OCI-LY1 (cell line): ENCODE measurements around the gene CACNB2.

ENCODE experiments used
- H2AFZ ChIP-seq: fragments of 200-600 bp; sonication (generic), shearing (Covaris generic); 2 replicates; pipeline ENCODE4 v1.6.0; 2014; ENCODE audit warnings: antibody characterized with exemption, mild to moderate bottlenecking, low read length
- H3F3A ChIP-seq: fragments of 200-600 bp; sonication (generic), shearing (Covaris generic); 2 replicates; pipeline ENCODE4 v1.6.0; 2014; ENCODE audit warnings: mild to moderate bottlenecking, antibody characterized with exemption, low read length, moderate library complexity; ENCODE audit not compliant: insufficient read depth
- H3K27ac ChIP-seq: fragments of 200-600 bp; sonication (generic); 2 replicates; pipeline ENCODE4 v1.5.1; 2014; ENCODE audit warnings: low read length, mixed run types, mild to moderate bottlenecking, low read depth; ENCODE audit not compliant: poor library complexity, severe bottlenecking
- H3K27me3 ChIP-seq: fragments of 200-600 bp; sonication (generic); 2 replicates; pipeline ENCODE4 v1.6.0; 2014; ENCODE audit warnings: antibody characterized with exemption, mild to moderate bottlenecking, low read length, moderate library complexity; ENCODE audit not compliant: insufficient read depth
- H3K36me3 ChIP-seq: fragments of 200-600 bp; sonication (generic); 2 replicates; pipeline ENCODE4 v1.6.1; 2014; ENCODE audit warnings: mild to moderate bottlenecking, antibody characterized with exemption, low read length, moderate library complexity, mixed read lengths; ENCODE audit not compliant: insufficient read depth
- H3K4me1 ChIP-seq: fragments of 200-600 bp; sonication (generic); 2 replicates; pipeline ENCODE4 v1.5.1; 2014; ENCODE audit warnings: mild to moderate bottlenecking, low read length, moderate library complexity; ENCODE audit not compliant: insufficient read depth, severe bottlenecking
- H3K4me2 ChIP-seq: fragments of 200-600 bp; sonication (generic), shearing (Covaris generic); 2 replicates; pipeline ENCODE4 v1.6.1; 2014; ENCODE audit warnings: low read length
- H3K4me3 ChIP-seq: fragments of 200-600 bp; sonication (generic); 2 replicates; pipeline ENCODE4 v1.5.1; 2014; ENCODE audit warnings: low read length, low read depth, mild to moderate bottlenecking, mixed read lengths; ENCODE audit not compliant: poor library complexity, severe bottlenecking
- H3K79me2 ChIP-seq: fragments of 200-600 bp; shearing (Covaris generic); 2 replicates; pipeline ENCODE4 v1.6.1; 2016; ENCODE audit warnings: mixed run types, low read length, mixed read lengths; ENCODE audit not compliant: insufficient read depth
- H3K9ac ChIP-seq: fragments of 200-600 bp; sonication (generic), shearing (Covaris generic); 2 replicates; pipeline ENCODE4 v1.6.1; 2014; ENCODE audit warnings: mild to moderate bottlenecking, low read length, mixed read lengths
- H3K9me2 ChIP-seq: fragments of 200-600 bp; sonication (generic), shearing (Covaris generic); 2 replicates; pipeline ENCODE4 v1.6.1; 2014; ENCODE audit warnings: low read depth, mild to moderate bottlenecking, low read length, mixed read lengths
- H3K9me3 ChIP-seq: fragments of 200-600 bp; shearing (Covaris generic); 2 replicates; pipeline ENCODE4 v1.6.1; 2014; ENCODE audit warnings: low read length, mixed read lengths
- H4K20me1 ChIP-seq: fragments of 200-600 bp; sonication (generic), shearing (Covaris generic); 2 replicates; pipeline ENCODE4 v1.6.0; 2016; ENCODE audit warnings: mild to moderate bottlenecking, low read length; ENCODE audit not compliant: insufficient read depth
- CTCF ChIP-seq: fragments of 200-600 bp; sonication (generic), shearing (Covaris generic); IDR thresholded peaks from 2 replicates; pipeline ENCODE4 v1.5.1; 2017; ENCODE audit warnings: mild to moderate bottlenecking, antibody characterized with exemption, low read length, moderate library complexity, mixed read lengths
- EZH2 ChIP-seq: fragments of 200-600 bp; sonication (generic), shearing (Covaris generic); IDR thresholded peaks from 2 replicates; pipeline ENCODE4 v1.8.0; 2017; ENCODE audit warnings: borderline replicate concordance, mixed run types, mild to moderate bottlenecking, antibody characterized with exemption, low read length, moderate library complexity, mixed read lengths

The CACNB2 gene

GRCh38 chr10:18319628-18320027 is 179.4 kb downstream of the CACNB2 start:
- H3K27ac ChIP-seq, result no peak overlapping the region
- no peaks in the 10 kb centered on the region for H4K20me1 ChIP-seq
- no peaks in the 10 kb centered on the region; the same call in 1 of the 2 replicates for H3K36me3 ChIP-seq
- H3K9ac ChIP-seq, result no peak overlapping the region
- H3K4me1 ChIP-seq, result peaks cover 5% of the 10 kb centered on the region
- no peak overlapping the region for H2AFZ ChIP-seq
- H3K9me3 ChIP-seq, result 0 out of 2 replicates have a peak, but pooled peaks cover 3% of the 10 kb centered on the region
- no peaks in the 10 kb centered on the region for H3K9me2 ChIP-seq
- H3K4me3 ChIP-seq, result no peak overlapping the region
- H3K27me3 ChIP-seq, result no peaks in the 10 kb centered on the region
- H3K4me2 ChIP-seq, result no peak overlapping the region
- H3K79me2 ChIP-seq, result no peaks in the 10 kb centered on the region
- no peaks in the 10 kb centered on the region for H3F3A ChIP-seq
- TF ChIP-seq EZH2, result no peak
- TF ChIP-seq CTCF, result no peak

- H3K36me3 ChIP-seq, result no peaks in the 10 kb centered on the region; the same call in 1 of the 2 replicates
- no peak overlapping the region for H3K4me3 ChIP-seq
- H3K27ac ChIP-seq, result no peak overlapping the region
- H4K20me1 ChIP-seq, result no peaks in the 10 kb centered on the region
- no peaks in the 10 kb centered on the region for H3K27me3 ChIP-seq
- H3K9me3 ChIP-seq, result 0 out of 2 replicates have a peak, but pooled peaks cover 3% of the 10 kb centered on the region
- TF ChIP-seq CTCF (no peak), EZH2 (no peak)
- H2AFZ ChIP-seq, result no peak overlapping the region
- H3K4me2 ChIP-seq, result no peak overlapping the region
- no peaks in the 10 kb centered on the region for H3K4me1 ChIP-seq
- H3K79me2 ChIP-seq, result no peaks in the 10 kb centered on the region
- H3F3A ChIP-seq, result no peaks in the 10 kb centered on the region
- no peak overlapping the region for H3K9ac ChIP-seq
- no peaks in the 10 kb centered on the region for H3K9me2 ChIP-seq
Measured at GRCh38 chr10:18321371-18321770, 181.1 kb downstream of the CACNB2 start.

GRCh38 chr10:18323916-18324315 is 183.7 kb downstream of the CACNB2 start:
- H3F3A ChIP-seq, result no peaks in the 10 kb centered on the region
- H3K4me1 ChIP-seq, result no peaks in the 10 kb centered on the region
- 0 out of 2 replicates have a peak, but pooled peaks cover 3% of the 10 kb centered on the region for H3K9me3 ChIP-seq
- no peak for TF ChIP-seq EZH2
- TF ChIP-seq CTCF, result no peak
- H3K9me2 ChIP-seq, result no peaks in the 10 kb centered on the region
- H4K20me1 ChIP-seq, result no peaks in the 10 kb centered on the region
- no peak overlapping the region for H3K27ac ChIP-seq
- no peak overlapping the region for H2AFZ ChIP-seq
- H3K4me3 ChIP-seq, result no peak overlapping the region
- H3K36me3 ChIP-seq, result no peaks in the 10 kb centered on the region; the same call in 1 of the 2 replicates
- no peaks in the 10 kb centered on the region for H3K27me3 ChIP-seq
- no peak overlapping the region for H3K4me2 ChIP-seq
- no peaks in the 10 kb centered on the region for H3K79me2 ChIP-seq
- H3K9ac ChIP-seq, result no peak overlapping the region
